GM18951 (cell line): ENCODE data around the gene ZEB1.
"Not testable (repeated sequence)": the region's sequence is repeated elsewhere in the genome, so short reads cannot be mapped to it uniquely, and the experiment has no call there.

Experiments
- POLR2A ChIP-seq: IDR thresholded peaks from 4 replicates; pipeline ENCODE4 v1.6.1; 2011; ENCODE audit warnings: mild to moderate bottlenecking; ENCODE audit not compliant: insufficient read length, insufficient read depth; ENCODE audit errors: extremely low read depth
- in situ Hi-C: fragments of 300-500 bp; cut with MboI; formaldehyde crosslinking; loops from one replicate; pipeline ENCODE4 v1.12.0; 2022; ENCODE audit warnings: low sequenced_read_pairs, mixed read lengths, inconsistent platforms; ENCODE audit not compliant: unreplicated experiment

The ZEB1 gene

GRCh38 chr10:31554556-31554955, 235.5 kb downstream of the ZEB1 start:
- TF ChIP-seq POLR2A: no peak

GRCh38 chr10:31557854-31558253, 238.8 kb downstream of the ZEB1 start:
- TF ChIP-seq POLR2A: no peak
- in situ Hi-C loops: no loop called here

More at GRCh38 chr10:31554556-31554955, 235.5 kb downstream of the ZEB1 start:
- in situ Hi-C loops: no loop called here

GRCh38 chr10:31568252-31568861, 249.3 kb downstream of the ZEB1 start:
- in situ Hi-C loops: not testable (repeated sequence)

GRCh38 chr10:31574577-31574976, 255.6 kb downstream of the ZEB1 start:
- no peak for TF ChIP-seq POLR2A
- in situ Hi-C loops: no loop called here

- in situ Hi-C loops: no loop called here
- no peak for TF ChIP-seq POLR2A
These were observed 259.3 kb downstream of the ZEB1 start for GRCh38 chr10:31578181-31578852.

GRCh38 chr10:31578951-31579350, 259.9 kb downstream of the ZEB1 start:
- in situ Hi-C loops: no loop called here

More at GRCh38 chr10:31578951-31579350, 259.9 kb downstream of the ZEB1 start:
- TF ChIP-seq POLR2A: no peak
